H1 (cell line): ENCODE measurements around the gene LY6G5B. TPM values are rescaled to one million over a fixed set of nuclear protein-coding genes. Genes with fewer than 3 reads are reported as not detected.

ENCODE experiments used
- CTCF ChIA-PET: fragments of 300-600 bp; sonication (Branson Sonifier 250); formaldehyde crosslinking; loops from one replicate; lab custom pipeline; 2021; ENCODE audit not compliant: partially characterized antibody; lab: Charles Lee
- POLR2A ChIA-PET: fragments of 300-600 bp; sonication (Branson Sonifier 250); formaldehyde crosslinking; loops from one replicate; lab custom pipeline; 2021; ENCODE audit warnings: inconsistent platforms; ENCODE audit not compliant: partially characterized antibody; lab: Charles Lee
- DNase-seq, 2 experiments: peaks; one replicate each; pipeline versions ENCODE4 v3.0.0 to v3.0.0-alpha.2; 2010 to 2022; ENCODE audit warnings: low spot score in 2 of 2, low read depth in 1 of 2, mixed read lengths in 1 of 2
- FAIRE-seq: peaks from 2 replicates; lab custom pipeline; 2011; peaks lifted over from hg19 to GRCh38; lab: Jason Lieb, UNC
- H2AFZ ChIP-seq: 2 replicates; pipeline ENCODE4 v1.8.1; 2012; ENCODE audit warnings: low read length, inconsistent platforms
- H2AK5ac ChIP-seq: 2 replicates; pipeline ENCODE4 v1.6.1; 2013; ENCODE audit warnings: low read depth, low read length
- H2BK120ac ChIP-seq: replicated peaks from 2 replicates; pipeline ENCODE3; 2013; ENCODE audit warnings: low read depth, low read length, inconsistent platforms
- H2BK12ac ChIP-seq: 2 replicates; pipeline ENCODE4 v1.6.1; 2013; ENCODE audit warnings: low read depth, low read length
- H2BK15ac ChIP-seq: 2 replicates; pipeline ENCODE4 v1.6.1; 2013; ENCODE audit warnings: low read length
- H2BK20ac ChIP-seq: 2 replicates; pipeline ENCODE4 v1.6.1; 2013; ENCODE audit warnings: low read length
- H2BK5ac ChIP-seq: 2 replicates; pipeline ENCODE4 v1.6.1; 2013; ENCODE audit warnings: low read depth, low read length
- H3K14ac ChIP-seq: 2 replicates; pipeline ENCODE4 v1.6.1; 2013; ENCODE audit warnings: inconsistent platforms; ENCODE audit not compliant: insufficient read length
- H3K18ac ChIP-seq: 2 replicates; pipeline ENCODE4 v1.6.1; 2013; ENCODE audit warnings: low read length; ENCODE audit errors: extremely low read depth
- H3K23ac ChIP-seq: 2 replicates; pipeline ENCODE4 v1.6.1; 2013; ENCODE audit warnings: inconsistent platforms; ENCODE audit not compliant: insufficient read length
- H3K23me2 ChIP-seq: 2 replicates; pipeline ENCODE4 v1.6.1; 2013; ENCODE audit warnings: low read depth, low read length
- H3K27ac ChIP-seq: 2 replicates; pipeline ENCODE4 v1.6.1; 2011; ENCODE audit warnings: low read depth, low read length, inconsistent platforms
- H3K27me3 ChIP-seq, 4 experiments: replicated peaks in 1 of 4; 1 replicate in 1 of 4; 2 replicates in 3 of 4; pipeline versions ENCODE4 v1.6.1 to v1.8.1; 2011 to 2013; ENCODE audit warnings: low read length in 3 of 4, mild to moderate bottlenecking in 3 of 4, inconsistent platforms in 2 of 4, mixed read lengths in 2 of 4, moderate library complexity in 1 of 4; ENCODE audit not compliant: control insufficient read depth in 3 of 4, insufficient read depth in 3 of 4; ENCODE audit errors: extremely low read depth in 1 of 4
- H3K36me3 ChIP-seq, 4 experiments: 2 replicates each; pipeline versions ENCODE4 v1.6.1 to v1.8.1; 2011 to 2013; ENCODE audit warnings: mild to moderate bottlenecking in 4 of 4, low read length in 3 of 4, moderate library complexity in 2 of 4, control low read depth in 1 of 4, inconsistent platforms in 1 of 4; ENCODE audit not compliant: insufficient read depth in 4 of 4, control insufficient read depth in 2 of 4
- H3K4ac ChIP-seq: replicated peaks from 2 replicates; pipeline ENCODE3; 2013; ENCODE audit warnings: low read length, low read depth, mixed read lengths, inconsistent platforms; ENCODE audit not compliant: insufficient read length
- H3K4me1 ChIP-seq, 4 experiments: replicated peaks in 1 of 4; 1 replicate in 1 of 4; 2 replicates in 3 of 4; pipeline versions ENCODE4 v1.6.1 to v1.8.1; 2011 to 2013; ENCODE audit warnings: low read length in 3 of 4, inconsistent platforms in 2 of 4, mixed read lengths in 1 of 4; ENCODE audit not compliant: insufficient read depth in 4 of 4, control insufficient read depth in 3 of 4
- H3K4me2 ChIP-seq, 2 experiments: 2 replicates each; pipeline versions ENCODE4 v1.6.1 to v1.8.1; 2011 to 2013; ENCODE audit warnings: low read depth in 2 of 2, low read length in 2 of 2, control low read depth in 1 of 2, inconsistent platforms in 1 of 2, mild to moderate bottlenecking in 1 of 2; ENCODE audit not compliant: insufficient read depth in 1 of 2
- H3K4me3 ChIP-seq, 4 experiments: fragments of 200-600, 300-600 bp in 1 of 4; sonication (generic), shearing (Covaris generic), sonication (Bioruptor Twin) in 1 of 4; 2 replicates each; pipeline versions ENCODE4 v1.5.1 to v1.8.1; 2011 to 2016; ENCODE audit warnings: low read length in 4 of 4, low read depth in 3 of 4, control low read depth in 2 of 4, inconsistent platforms in 2 of 4, mild to moderate bottlenecking in 2 of 4, mixed read lengths in 1 of 4, moderate library complexity in 1 of 4; ENCODE audit not compliant: insufficient read depth in 2 of 4; ENCODE audit errors: extremely low read depth in 1 of 4
- H3K56ac ChIP-seq: replicated peaks from 2 replicates; pipeline ENCODE3; 2013; ENCODE audit warnings: low read depth, mild to moderate bottlenecking, mixed read lengths, low read length, inconsistent platforms; ENCODE audit not compliant: insufficient read length
- H3K79me1 ChIP-seq: 2 replicates; pipeline ENCODE4 v1.6.1; 2013; ENCODE audit warnings: low read depth, low read length, control low read depth
- H3K79me2 ChIP-seq, 2 experiments: 2 replicates each; pipeline versions ENCODE4 v1.6.1 to v1.8.1; 2012 to 2013; ENCODE audit warnings: low read length in 2 of 2, mild to moderate bottlenecking in 2 of 2, inconsistent platforms in 1 of 2; ENCODE audit not compliant: insufficient read depth in 2 of 2, control insufficient read depth in 1 of 2
- H3K9ac ChIP-seq, 4 experiments: replicated peaks in 1 of 4; 1 replicate in 1 of 4; 2 replicates in 3 of 4; pipeline versions ENCODE4 v1.6.1 to v1.8.1; 2011 to 2013; ENCODE audit warnings: low read depth in 3 of 4, low read length in 3 of 4, control low read depth in 2 of 4, mild to moderate bottlenecking in 2 of 4, moderate library complexity in 2 of 4, inconsistent platforms in 1 of 4; ENCODE audit errors: extremely low read depth in 1 of 4
- H3K9me3 ChIP-seq, 2 experiments: 2 replicates each; pipeline versions ENCODE4 v1.6.1 to v1.8.1; 2012 to 2013; ENCODE audit warnings: mild to moderate bottlenecking in 2 of 2, moderate library complexity in 2 of 2, control low read depth in 1 of 2, inconsistent platforms in 1 of 2, low read depth in 1 of 2, low read length in 1 of 2, mixed read lengths in 1 of 2; ENCODE audit not compliant: insufficient read depth in 2 of 2
- H4K20me1 ChIP-seq, 2 experiments: replicated peaks in 1 of 2; 2 replicates each; pipeline versions ENCODE3 to v1.8.1; 2011 to 2013; ENCODE audit warnings: inconsistent platforms in 2 of 2, low read length in 2 of 2, mild to moderate bottlenecking in 1 of 2; ENCODE audit not compliant: insufficient read depth in 2 of 2, control insufficient read depth in 1 of 2
- H4K5ac ChIP-seq: 2 replicates; pipeline ENCODE4 v1.6.1; 2013; ENCODE audit warnings: low read length, low read depth, mixed read lengths, inconsistent platforms; ENCODE audit not compliant: insufficient read length
- H4K8ac ChIP-seq: 2 replicates; pipeline ENCODE4 v1.8.0; 2013; ENCODE audit warnings: mild to moderate bottlenecking, moderate library complexity, low read length, inconsistent platforms; ENCODE audit not compliant: insufficient read depth; ENCODE audit errors: extremely low read depth
- H4K91ac ChIP-seq: replicated peaks from 2 replicates; pipeline ENCODE3; 2013; ENCODE audit warnings: low read length, mixed read lengths, inconsistent platforms; ENCODE audit not compliant: insufficient read length
- BACH1 ChIP-seq: IDR thresholded peaks from 2 replicates; pipeline ENCODE4 v1.6.1; 2012; ENCODE audit warnings: low read length, improper control_type of control experiment
- CEBPB ChIP-seq: IDR thresholded peaks from 2 replicates; pipeline ENCODE4 v1.6.1; 2012; ENCODE audit warnings: low read depth, low read length
- CREB1 ChIP-seq: IDR thresholded peaks from 2 replicates; pipeline ENCODE4 v1.6.1; 2012; ENCODE audit warnings: inconsistent platforms
- EZH2 ChIP-seq: fragments of 200-600 bp; sonication (generic); IDR thresholded peaks from 2 replicates; pipeline ENCODE4 v1.7.1; 2012; ENCODE audit warnings: low read depth, mild to moderate bottlenecking, moderate library complexity, low read length, inconsistent platforms; ENCODE audit not compliant: severe bottlenecking
- GABPA ChIP-seq: IDR thresholded peaks from 2 replicates; pipeline ENCODE4 v1.6.1; 2011; ENCODE audit warnings: mild to moderate bottlenecking, low read length, moderate library complexity, borderline replicate concordance; ENCODE audit not compliant: insufficient read depth
- HDAC2 ChIP-seq, 2 experiments: fragments of 300-600 bp in 1 of 2; sonication (generic) in 1 of 2; IDR thresholded peaks; 2 replicates each; pipeline ENCODE4 v1.6.1; 2011 to 2012; ENCODE audit warnings: low read depth in 2 of 2, low read length in 2 of 2, mild to moderate bottlenecking in 2 of 2, moderate library complexity in 2 of 2, borderline replicate concordance in 1 of 2, inconsistent platforms in 1 of 2
- HDAC6 ChIP-seq: IDR thresholded peaks from one replicate; pipeline ENCODE4 v1.7.1; 2012; ENCODE audit warnings: low read depth, mild to moderate bottlenecking, inconsistent platforms, low read length, moderate library complexity
- JUND ChIP-seq: IDR thresholded peaks from 2 replicates; pipeline ENCODE4 v1.6.1; 2011; ENCODE audit warnings: mild to moderate bottlenecking, improper control_type of control experiment, low read length
- KDM1A ChIP-seq: fragments of 200-600, 300-600 bp; sonication (generic); IDR thresholded peaks from 2 replicates; pipeline ENCODE4 v1.7.1; 2016; ENCODE audit warnings: mild to moderate bottlenecking, low read length, borderline replicate concordance
- MAX ChIP-seq: IDR thresholded peaks from 2 replicates; pipeline ENCODE4 v1.6.1; 2012; ENCODE audit warnings: inconsistent platforms
- NANOG ChIP-seq: IDR thresholded peaks from 2 replicates; pipeline ENCODE4 v1.6.1; 2011; ENCODE audit warnings: low read length, low read depth, mild to moderate bottlenecking, inconsistent platforms; ENCODE audit not compliant: insufficient read depth, poor library complexity, severe bottlenecking
- RBBP5 ChIP-seq: IDR thresholded peaks from 2 replicates; pipeline ENCODE4 v1.7.1; 2012; ENCODE audit warnings: low read depth, mild to moderate bottlenecking, inconsistent platforms, low read length, moderate library complexity, borderline replicate concordance
- WGBS, 2 experiments: shearing (Covaris generic) in 1 of 2; methylation state at CpG; one replicate each; pipeline versions ENCODE4 v1.1.6 to v1.1.7; 2013 to 2015; ENCODE audit warnings: low lambda C conversion rate in 2 of 2, mixed read lengths in 2 of 2, inconsistent platforms in 1 of 2, low coverage in 1 of 2, missing lambda C conversion rate in 1 of 2; ENCODE audit not compliant: insufficient replicate concordance in 2 of 2, insufficient coverage in 1 of 2, insufficient read length in 1 of 2; ENCODE audit errors: extremely low coverage in 1 of 2, missing lambda C conversion rate in 1 of 2; 5-methylcytosine and 5-hydroxymethylcytosine counted together
- polyA plus RNA-seq, 7 experiments: library from polyadenylated mRNA; depleted of rRNA in 3 of 7; stranded (reverse) in 5 of 7; unstranded in 2 of 7; fragments of >200 nt in 5 of 7; fragments of 200-250 nt in 2 of 7; gene quantifications; 1 replicate in 5 of 7; 2 replicates in 1 of 7; 4 replicates in 1 of 7; pipeline versions ENCODE4 v1.2.1 to v1.2.3, GENCODE V29; 2011 to 2013; ENCODE audit warnings: missing spikeins in 2 of 7, mixed read lengths in 2 of 7
- total RNA-seq: library from RNA; stranded (reverse); fragmentation: NEBNext Ultra II Directional; extraction: Animal tissue kit (Norgen Biotek cat#: 25700); gene quantifications from 2 replicates; pipeline ENCODE4 v1.2.1, GENCODE V29; 2021

LY6G5B gene
- total and polyA plus RNA-seq, 2 of the 8 experiments (the other 6 are each of a cell fraction or from before 2014, with no cell fraction given), result 10.6 to 12.6 TPM

- H3K4me2 ChIP-seq, result no peak overlapping the region
- H3K18ac ChIP-seq, result no peak overlapping the region
- no peak overlapping the region for H2BK20ac ChIP-seq
- no peak for DNase-seq
- no peak overlapping the region for H3K4ac ChIP-seq
- H3K9me3 ChIP-seq, result no peaks in the 10 kb centered on the region
- POLR2A ChIA-PET, result interaction anchor here (0.7 to 34.9 kb wide), 11 partner anchors 10 to 161 kb away, joined by 3 to 883 read pairs (median 4); partner anchors contain the start of genes APOM, ATP6V1G2, BAG6 and C6orf47
- no peak overlapping the region for H3K56ac ChIP-seq
- H3K36me3 ChIP-seq, result peaks cover 64 to 98% (median 83%) of the 10 kb centered on the region in 4 experiments
- H3K23ac ChIP-seq, result no peak overlapping the region
- H2AFZ ChIP-seq, result no peak overlapping the region
- no peak overlapping the region for H3K14ac ChIP-seq
- no peak overlapping the region for H2BK15ac ChIP-seq
- no peaks in the 10 kb centered on the region; a peak in 1 of 4 replicates for H3K79me2 ChIP-seq
- H3K27me3 ChIP-seq, result no peaks in the 10 kb centered on the region
- no peak overlapping the region for H4K5ac ChIP-seq
- H2AK5ac ChIP-seq, result no peak overlapping the region
- H4K20me1 ChIP-seq, result peaks cover 19 to 21% of the 10 kb centered on the region in 2 experiments
- no peaks in the 10 kb centered on the region for H3K4me1 ChIP-seq
- H3K79me1 ChIP-seq, result peaks cover 9% of the 10 kb centered on the region; the same call in 1 of the 2 replicates
- H3K9ac ChIP-seq, result no peak overlapping the region
- 86% methylated on average over 11 of the region's 11 CpGs; no CpG with 5 or more reads in 1 of the 2 experiments for WGBS, 2 experiments
- H2BK120ac ChIP-seq, result no peak overlapping the region
- no peak overlapping the region for H3K27ac ChIP-seq
- H4K8ac ChIP-seq, result 0 out of 2 replicates have a peak overlapping the region, but pooled peaks have one; percentile 9
- FAIRE-seq, result no peak
- no peak overlapping the region for H3K4me3 ChIP-seq
- H2BK5ac ChIP-seq, result no peak overlapping the region
- H2BK12ac ChIP-seq, result no peak overlapping the region
- H3K23me2 ChIP-seq, result no peaks in the 10 kb centered on the region
- no peak overlapping the region for H4K91ac ChIP-seq
- CTCF ChIA-PET, result interaction anchor here (1.0 to 3.0 kb wide), 7 partner anchors 8 to 317 kb away, joined by 3 to 11 read pairs (median 6); partner anchors contain the start of genes BAG6 and GPANK1
- TF ChIP-seq JUND, result no peak
- TF ChIP-seq BACH1, result no peak
- TF ChIP-seq KDM1A, result no peak
- no peak for TF ChIP-seq CREB1
- TF ChIP-seq HDAC6, result no peak
- TF ChIP-seq EZH2, result no peak
- no peak for TF ChIP-seq HDAC2 (IDR thresholded peaks at IDR 0.05; ENCODE audit: borderline replicate concordance in 1 of 2, low read depth in 2 of 2, low read length in 2 of 2)
- TF ChIP-seq GABPA, result no peak
- TF ChIP-seq CEBPB, result no peak
- TF ChIP-seq RBBP5, result no peak
- no peak for TF ChIP-seq NANOG
- no peak for TF ChIP-seq MAX
Observed at GRCh38 chr6:31634969-31635575, 34.7 kb upstream of the LY6G5B start.
